Mesenteric fat pad (tissue), 1 donor: ENCODE data around the gene CCDC141. TPM values are rescaled to one million over a fixed set of nuclear protein-coding genes. Genes with fewer than 3 reads are reported as not detected.

Experiments used
- DNase-seq: peaks from one replicate; pipeline ENCODE4 v3.0.0-alpha.2; 2020; ENCODE audit warnings: low spot score
- total RNA-seq: library from RNA; stranded (reverse); fragmentation: NEBNext Ultra II Directional; extraction: Animal tissue kit (Norgen Biotek cat#: 25700); gene quantifications from one replicate; pipeline ENCODE4 v1.2.1, GENCODE V29; 2021
- donor health status: DM: yes; HTN: yes; CAD: no.

Gene CCDC141
- total RNA-seq, 1 donor from 2014 or later: 6.4 TPM

DNA sequence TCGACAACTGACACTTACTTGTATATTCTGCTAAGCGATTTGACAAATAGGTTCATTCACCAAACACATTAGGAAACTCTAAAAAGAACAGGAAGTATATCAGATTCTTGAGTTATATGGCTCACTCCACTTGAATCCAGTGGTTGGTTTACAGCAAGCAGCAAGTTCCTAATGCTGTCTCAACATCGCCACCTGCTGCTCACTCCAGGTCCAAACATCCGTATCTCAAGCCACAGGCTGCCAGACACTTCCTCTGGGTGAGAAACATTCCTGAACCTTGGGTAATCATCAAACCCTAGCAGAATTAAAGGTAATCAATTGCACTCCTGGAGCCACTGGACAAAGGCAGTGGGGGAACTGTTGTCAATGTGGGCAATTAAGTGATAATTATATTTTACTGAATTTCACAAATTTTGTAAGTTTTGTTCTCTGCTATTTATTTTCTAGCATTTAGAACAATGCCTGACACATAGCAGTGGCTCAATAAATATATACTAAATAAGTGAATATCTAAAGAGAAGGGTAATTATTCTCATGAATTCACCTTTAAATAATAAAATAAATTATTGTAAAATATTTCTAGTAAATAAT is 135.6 kb downstream of the CCDC141 start:
- no peak for DNase-seq

DNA sequence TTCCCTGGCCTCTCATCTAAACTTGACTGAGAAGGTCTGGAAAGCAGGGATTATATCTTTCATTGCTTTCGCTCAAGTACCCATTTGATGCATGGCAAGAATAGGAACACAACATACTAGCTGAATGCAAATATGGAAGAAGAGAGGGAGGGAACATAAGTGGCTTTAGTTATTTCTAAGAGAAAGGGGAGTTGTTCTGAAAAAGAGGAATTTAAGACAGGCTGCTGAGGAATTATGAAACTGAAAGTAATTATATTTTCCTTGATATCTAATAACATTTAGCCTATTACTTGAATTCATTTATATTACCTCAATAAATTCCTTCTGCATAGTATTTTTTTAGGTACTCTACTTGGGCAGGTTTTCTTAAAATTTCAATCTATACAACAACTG is 136.9 kb downstream of the CCDC141 start:
- no peak for DNase-seq

DNA sequence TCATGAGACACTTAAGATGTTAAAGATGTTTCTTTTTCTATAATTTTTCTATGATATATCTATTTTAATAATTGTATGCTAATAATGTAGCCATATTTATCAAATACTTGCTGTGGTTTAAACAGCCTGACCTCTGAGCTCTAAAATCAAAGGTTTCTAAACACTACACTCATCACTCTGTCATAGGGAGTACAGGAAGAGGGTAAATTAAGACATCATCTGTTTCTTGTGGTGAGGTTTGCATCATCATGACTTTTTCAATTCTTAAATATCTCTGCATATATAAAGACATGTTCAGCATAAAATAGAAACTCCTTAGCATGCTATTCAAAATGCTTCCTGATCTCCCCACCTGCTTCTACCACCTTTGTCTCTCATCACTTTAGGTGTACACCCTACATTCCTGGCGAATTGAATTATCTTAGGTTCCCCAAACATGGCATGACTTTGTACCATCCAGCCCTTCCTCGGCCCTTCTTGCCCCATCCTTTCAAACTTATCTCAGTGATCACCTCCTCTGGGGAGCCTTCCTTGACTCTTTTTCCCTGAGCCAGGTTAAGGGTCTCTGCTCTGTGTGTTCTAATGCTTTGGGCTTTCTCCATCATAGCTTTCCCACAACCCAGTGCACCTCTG is 137.4 kb downstream of the CCDC141 start:
- DNase-seq: no peak

DNA sequence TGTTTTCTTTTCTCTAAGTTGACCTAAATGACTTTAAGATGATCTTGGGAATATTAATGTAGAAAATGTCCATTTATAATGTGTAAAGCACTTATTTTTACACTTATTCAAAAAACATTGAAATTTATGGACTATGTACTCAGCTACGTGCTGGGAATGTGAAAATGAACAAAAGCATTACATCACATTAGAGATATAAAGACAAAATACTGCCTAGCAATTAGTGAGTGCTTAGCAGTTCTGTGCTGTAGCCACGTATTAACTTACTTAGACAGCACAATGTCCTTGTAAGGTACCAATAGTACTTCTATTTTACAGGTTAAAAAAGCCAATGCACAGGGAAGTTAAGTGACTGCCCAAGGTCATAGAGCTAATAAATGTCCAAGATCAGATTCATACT is 138.9 kb downstream of the CCDC141 start:
- no peak for DNase-seq

DNA sequence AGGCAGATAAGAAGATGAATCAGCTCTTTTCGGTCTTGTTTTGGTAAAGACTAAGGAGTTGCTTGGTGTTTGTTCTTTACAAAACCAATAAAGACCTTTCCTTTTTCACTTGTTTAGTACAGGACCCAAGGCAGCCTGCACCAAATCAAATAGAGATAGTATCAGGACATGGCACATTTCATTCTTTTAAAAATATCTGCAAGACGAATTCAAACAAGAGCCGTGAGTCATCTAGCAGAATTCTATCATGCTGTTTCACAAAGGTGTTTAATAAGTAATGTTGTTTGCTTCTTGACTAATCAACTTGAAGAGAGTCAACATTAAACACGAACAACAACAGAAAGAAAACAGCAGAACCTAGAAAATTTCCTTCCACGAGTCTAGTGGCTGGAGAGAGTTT is 139.9 kb downstream of the CCDC141 start:
- no peak for DNase-seq

DNA sequence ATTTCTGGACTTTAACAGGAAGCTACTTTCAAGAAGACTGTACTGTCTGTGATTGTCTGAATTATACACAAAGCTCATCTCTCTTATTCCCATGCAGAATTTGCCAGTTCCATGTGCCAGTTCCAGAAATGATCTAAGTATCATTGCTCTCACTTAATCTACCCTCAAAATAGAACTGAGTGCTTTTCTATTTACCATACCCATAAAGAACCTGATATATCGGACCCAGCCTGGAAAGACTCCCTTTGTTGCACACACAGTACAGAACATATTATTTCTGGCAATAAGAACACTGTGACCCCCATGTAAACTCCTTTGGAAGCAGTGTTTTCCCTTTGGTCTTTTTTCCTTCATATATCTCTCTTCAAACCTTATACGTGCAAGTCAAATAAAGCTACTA is 140.4 kb downstream of the CCDC141 start:
- DNase-seq: no peak

DNA sequence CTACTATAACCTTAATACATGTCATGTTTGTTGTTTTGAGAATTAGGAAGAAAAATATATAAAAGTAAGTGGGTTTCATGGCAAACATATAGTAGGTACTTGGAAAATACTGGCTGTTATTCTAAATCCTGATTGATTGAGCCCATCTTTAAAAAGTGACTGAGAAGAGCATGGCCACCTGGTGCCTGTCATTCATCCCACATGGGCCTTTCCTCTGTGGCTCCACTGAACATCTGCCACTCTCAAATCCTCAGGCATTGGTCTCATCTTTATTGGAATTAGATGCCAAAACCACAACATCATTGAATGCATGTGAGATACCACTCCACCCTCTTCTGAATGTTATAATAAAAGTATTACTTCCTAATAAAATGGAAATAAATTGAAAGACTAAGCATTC is 141.1 kb downstream of the CCDC141 start:
- no peak for DNase-seq

DNA sequence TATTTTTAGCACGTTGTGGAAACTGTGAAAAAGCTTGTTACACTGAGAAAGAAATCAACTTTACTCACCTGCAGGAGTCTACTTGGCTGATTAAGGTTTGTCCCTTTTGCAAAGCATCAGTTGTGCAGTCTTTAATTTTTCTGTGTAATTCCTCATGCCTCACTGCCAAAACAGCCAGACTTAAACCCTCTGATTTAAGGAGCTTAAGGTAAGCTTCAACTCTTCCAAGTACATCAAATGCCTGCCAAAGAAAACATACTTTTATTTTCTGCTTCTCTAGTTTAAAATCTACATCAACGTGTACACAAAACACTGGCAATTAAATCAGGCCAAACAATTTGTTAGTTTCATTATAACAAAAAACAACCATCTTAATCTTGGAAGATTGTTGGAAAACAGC is 144.7 kb downstream of the CCDC141 start:
- no peak for DNase-seq

DNA sequence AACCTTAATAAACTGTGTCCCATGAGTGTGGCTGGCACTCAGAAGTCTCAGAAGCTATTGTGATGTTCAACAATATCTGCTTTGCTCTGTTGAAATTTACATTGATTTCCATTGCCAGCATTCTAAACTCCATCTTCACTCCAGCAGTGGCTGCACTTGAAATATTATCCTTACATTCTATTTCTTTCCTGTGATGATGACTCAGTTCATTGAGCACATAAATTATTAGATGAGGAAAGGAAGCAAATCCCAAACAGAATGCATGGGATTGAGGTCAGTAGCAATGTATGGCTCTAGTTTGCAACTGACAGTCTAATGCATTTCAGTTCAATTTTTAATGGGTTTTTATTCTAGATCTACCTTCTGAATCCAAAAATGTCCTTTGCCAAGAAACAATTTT is 150.3 kb downstream of the CCDC141 start:
- DNase-seq: no peak

DNA sequence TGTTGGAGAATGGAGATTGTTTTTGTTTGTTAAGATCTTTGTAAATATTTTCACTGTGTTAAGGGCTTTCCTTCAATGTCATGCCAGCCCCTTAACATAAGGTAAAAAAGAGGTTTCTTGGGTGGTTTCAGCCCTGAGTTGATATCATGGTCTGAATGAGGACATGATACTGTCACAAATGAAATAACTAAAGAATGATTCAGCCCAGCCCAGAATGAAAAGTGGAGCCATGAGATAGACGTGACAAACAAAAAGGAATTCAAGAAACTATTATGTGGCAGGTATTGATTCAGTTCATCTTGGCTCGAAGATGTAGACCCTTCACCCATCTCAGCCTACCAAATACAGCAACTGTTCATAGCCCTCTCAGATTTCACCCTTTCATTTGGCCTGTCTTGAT is 154.1 kb downstream of the CCDC141 start:
- no peak for DNase-seq

DNA sequence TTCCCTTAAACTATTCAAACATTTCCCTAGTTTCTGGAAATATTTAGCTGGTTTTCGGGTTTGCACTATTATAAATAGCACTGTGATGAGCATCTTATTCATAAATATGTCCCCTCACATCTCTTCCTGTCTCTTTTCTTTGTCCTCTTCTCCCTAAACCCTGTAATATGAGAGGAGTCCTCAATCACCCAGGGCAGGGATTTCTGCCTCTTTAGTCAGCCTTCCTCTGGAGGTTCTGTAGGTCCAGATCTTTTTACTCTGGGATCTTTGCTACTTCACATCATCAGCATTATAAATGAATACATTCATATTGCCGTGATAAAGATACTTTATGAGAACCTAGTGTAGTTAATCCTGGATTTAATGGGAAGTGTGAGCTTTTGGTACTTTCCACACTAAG is 154.8 kb downstream of the CCDC141 start:
- DNase-seq: no peak

DNA sequence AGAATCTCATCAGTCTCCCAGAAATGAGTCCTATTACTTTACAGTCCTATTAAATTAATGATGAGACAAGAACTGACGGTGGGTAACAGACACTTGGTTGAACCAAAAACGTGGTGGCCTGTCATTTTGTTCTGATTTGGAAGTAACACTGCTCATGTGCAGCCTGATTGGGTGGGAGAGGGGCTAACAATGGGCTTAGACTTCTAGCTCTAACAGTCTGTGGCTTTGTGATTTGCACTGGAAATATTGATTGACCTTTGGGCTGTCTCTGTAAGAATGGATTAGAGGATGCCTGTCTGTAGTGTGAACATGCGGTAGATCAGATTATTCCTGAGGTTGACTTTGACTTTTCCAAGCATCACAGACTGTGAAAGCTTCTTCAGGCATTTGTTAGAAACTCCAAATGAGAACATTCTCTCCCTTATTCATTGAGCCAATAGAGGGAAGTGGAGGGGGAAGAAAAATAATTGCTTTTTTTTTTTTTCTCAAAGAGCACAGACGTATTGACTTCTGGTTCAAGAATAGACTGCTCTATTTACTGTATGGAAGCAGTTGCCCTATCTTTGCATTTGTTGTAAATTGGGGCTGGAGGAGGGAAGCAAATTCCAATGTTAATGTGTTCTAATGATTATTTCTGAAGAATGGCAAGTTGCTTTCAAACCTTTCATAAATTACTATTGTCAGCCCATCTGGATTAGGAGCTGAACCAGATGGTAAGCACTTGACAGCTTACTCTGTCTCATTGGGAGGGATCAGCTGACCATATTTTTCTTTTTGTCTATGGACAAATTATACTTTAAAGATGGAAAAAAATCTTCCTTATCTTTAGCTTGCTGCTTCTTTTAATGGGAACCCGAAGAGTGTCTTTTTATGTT is 156.9 kb downstream of the CCDC141 start:
- no peak for DNase-seq

DNA sequence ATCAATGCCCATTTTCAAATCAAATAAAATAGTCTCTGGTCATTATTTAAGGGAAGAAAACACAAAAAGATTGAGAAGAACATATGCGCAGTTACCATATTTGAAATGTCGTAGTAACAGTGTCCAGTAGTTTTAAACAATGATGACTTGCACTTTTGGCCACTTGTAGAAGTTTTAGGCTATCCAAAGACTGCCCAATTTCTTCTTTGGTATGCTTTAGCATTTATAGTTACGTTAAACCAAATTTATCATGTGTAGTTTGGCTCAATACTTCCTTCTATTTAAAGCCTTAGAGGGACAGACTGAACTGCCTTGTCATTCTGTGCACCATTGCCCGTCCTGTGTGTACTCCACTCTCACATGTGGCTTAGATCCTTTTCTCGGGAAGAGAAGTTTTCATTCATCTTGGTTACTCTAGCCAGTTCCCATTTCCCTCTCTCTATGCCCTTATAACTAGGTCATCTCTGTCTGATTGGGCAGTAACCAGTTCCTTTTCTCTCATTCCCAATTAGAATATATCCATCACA is 157.9 kb downstream of the CCDC141 start:
- DNase-seq: no peak

DNA sequence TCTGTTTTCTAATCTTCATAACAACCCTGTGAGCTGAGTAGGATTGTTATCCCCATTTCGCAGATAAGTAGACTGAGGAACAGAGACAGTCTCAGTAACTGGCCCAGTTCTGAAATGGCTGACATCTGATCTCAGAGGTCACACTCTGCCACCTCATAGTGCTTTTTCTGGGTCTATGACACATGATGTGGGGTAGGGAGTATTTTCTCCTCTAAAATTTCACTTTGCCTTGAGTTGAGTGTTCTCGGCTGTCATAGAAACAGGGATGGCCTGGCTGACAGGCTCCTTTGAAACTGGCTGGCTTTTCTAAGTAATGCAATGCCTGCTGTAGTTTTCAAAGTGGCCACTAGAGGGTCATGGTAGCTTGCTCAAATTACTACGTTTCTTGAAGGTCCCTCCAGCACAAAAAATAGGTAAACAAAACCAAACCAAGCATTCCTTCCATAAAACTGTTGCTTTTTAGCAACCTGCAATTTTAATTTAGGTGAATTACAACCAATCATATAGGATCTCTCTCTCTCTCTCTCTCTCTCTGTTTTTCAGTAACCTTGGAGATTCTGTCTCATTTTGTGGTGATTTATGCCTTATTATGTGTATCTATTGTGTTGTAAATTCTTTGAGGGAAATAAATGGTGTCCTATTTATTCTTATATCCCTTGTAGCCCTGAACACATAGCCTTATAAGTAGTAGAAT is 158.5 kb downstream of the CCDC141 start:
- no peak for DNase-seq

DNA sequence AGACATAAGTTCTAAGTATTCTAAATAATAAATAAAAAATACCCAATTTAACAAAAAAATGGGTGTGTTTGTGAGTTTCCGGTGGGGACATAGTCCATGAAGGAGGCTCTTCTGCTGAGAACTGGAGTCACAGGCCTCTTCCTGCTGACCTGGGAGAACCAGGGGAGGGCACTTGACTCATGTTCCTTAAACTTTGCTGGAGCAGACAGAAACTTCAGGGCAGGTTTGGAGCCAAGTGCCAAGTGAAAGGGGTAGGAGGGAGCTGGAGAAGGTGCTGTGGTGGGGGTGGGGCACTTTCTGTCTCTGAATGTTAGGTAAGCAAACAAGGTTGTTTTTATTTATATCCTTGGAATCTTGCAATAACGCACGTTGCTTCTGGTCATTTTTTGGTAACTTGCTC is 163.9 kb downstream of the CCDC141 start:
- no peak for DNase-seq

DNA sequence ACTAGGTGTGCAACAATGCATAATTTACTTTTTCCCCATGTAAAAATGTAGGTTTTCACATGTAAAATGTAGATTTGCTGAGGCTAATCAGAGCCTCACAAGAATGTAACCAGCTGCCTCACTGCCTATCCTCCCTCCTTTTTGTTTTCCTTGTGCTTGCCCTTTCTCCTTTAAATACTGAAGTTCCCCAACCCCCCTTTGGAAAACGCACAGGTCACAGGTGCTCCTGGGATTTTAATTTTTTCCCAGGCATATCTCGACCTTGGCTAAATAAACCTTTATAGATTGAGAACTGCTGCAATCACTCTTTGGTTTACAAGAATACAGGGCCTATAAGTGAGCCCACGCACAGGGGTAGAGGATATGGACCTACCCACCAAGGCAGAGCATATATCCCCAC is 165.5 kb downstream of the CCDC141 start:
- DNase-seq: no peak

DNA sequence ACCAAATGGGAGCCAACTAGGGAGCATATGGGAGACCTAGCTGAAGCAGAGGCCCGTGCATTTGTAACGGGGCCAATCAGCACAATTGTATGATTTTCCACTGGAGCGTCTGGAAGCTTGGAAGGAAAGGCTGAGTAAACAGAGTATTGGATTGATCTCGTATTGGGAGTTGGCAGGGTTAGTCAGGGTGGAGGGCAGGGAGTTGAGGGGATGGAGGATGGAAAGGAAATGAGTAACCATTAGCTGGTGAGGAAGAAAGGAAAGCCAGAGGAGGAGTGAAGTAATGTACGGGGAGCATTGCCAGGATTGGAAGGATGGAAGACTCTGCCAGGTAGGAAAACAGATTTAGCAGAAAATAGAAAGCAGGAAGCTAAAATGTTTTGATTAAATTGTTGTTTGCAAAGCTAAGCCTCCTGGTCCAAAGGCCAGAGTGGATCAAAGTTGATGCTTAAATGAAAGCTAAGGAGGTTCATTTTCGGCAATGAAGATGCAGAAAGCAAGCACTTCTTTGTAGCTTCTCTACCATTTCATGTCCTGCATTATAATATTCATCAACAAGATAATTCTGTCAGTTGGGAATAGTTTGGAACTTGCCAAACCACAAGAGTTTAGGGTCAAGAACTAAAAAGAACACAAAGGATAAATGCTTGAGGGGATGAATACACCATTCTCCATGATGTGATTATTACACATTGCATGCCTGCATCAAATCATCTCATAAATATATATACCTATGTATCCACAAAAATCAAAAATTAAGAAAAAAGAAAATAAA is 167.1 kb downstream of the CCDC141 start:
- no peak for DNase-seq

DNA sequence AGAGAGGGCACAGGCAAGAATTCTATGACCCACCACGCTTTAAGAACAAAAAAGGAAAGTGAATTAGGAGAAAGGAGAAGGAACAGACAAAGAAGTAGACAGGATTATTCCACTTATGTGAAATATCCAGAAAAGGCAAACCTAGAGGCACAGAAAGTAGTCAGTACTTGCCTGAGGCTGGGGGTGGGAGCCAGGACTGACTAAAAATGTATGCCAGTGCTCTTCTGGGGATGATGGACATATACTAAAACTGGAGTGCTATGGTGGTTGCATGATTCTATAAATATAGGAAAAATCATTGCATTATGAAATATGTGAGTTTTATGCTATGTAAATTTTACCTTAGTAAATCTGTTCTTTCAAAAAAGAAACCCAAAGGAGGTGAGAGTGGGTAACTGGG is 168.9 kb downstream of the CCDC141 start:
- no peak for DNase-seq

DNA sequence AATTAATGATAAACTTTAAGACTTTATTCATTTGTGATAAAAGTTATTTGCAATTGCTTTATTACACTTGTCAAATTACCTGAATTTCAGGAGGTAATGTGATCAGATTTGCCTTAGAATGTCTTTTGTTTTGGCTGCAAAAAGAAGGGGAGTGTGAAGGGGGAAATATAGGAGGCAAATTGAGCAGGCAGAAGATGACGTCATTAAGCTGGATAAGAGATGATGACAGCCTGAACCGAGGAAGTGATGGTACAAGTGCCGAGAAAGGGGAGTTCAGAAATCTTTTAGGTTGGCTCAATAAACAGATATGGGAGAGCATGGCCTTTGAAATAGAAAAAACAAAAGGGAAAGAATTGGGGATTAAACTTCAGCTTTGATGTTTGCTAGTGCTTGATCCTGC is 169.7 kb downstream of the CCDC141 start:
- DNase-seq: no peak

DNA sequence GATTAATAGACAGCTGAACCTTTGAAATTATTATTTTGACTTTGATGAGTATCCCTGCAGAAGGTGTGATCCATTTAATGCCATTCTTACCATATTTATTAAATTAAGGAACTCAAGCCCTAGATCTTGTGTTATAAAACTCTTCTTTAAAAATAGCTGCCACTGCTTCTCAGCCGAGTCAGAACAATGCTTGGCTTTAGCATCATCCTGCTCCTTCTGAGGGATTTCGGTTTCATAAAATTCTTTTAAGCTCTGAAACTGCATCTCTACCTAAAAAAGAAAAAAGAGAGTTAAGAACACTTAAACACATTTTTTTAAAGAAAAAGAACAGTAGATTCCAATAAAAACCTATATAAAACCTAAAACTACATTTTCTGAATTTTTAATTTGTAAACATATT is 172.1 kb downstream of the CCDC141 start:
- DNase-seq: no peak
